Activated CD8-positive, alpha-beta T cell treated with anti-CD3 and anti-CD28 coated beads for 36 hours (primary cell): ENCODE measurements around the gene GNB1L. TPM values are rescaled to one million over a fixed set of nuclear protein-coding genes. Genes with fewer than 3 reads are reported as not detected.

Source experiments
- ATAC-seq: fragments of 200-7000 bp; cut with Tn5 transposase; one replicate; pipeline ENCODE4 v1.10.0; 2021; ENCODE audit warnings: mild to moderate bottlenecking, moderate library complexity
- CTCF ChIA-PET: fragments of 350-600 bp; sonication (Branson Sonifier 250); formaldehyde crosslinking; loops from one replicate; lab custom pipeline; 2021; ENCODE audit warnings: antibody characterized with exemption; lab: Charles Lee
- POLR2A ChIA-PET: fragments of 350-600 bp; sonication (Branson Sonifier 250); formaldehyde crosslinking; loops from one replicate; lab custom pipeline; 2021; ENCODE audit warnings: antibody characterized with exemption; lab: Charles Lee
- DNase-seq: peaks from one replicate; pipeline ENCODE4 v3.0.0-alpha.2; 2020
- H3K27ac Mint-ChIP-seq: one replicate; pipeline ENCODE4 v1.8.0; 2021; ENCODE audit warnings: mild to moderate bottlenecking, mixed read lengths
- H3K27me3 Mint-ChIP-seq: one replicate; pipeline ENCODE4 v1.8.0; 2021; ENCODE audit warnings: mixed read lengths
- H3K36me3 Mint-ChIP-seq: one replicate; pipeline ENCODE4 v1.8.0; 2021; ENCODE audit warnings: low read depth, mixed read lengths
- H3K4me1 Mint-ChIP-seq: one replicate; pipeline ENCODE4 v1.8.0; 2021; ENCODE audit warnings: low read depth, mixed read lengths
- H3K4me3 Mint-ChIP-seq: one replicate; pipeline ENCODE4 v1.8.0; 2021; ENCODE audit warnings: mild to moderate bottlenecking, moderate library complexity, mixed read lengths
- H3K9me3 Mint-ChIP-seq: one replicate; pipeline ENCODE4 v1.8.0; 2021; ENCODE audit warnings: mixed read lengths
- intact Hi-C: fragments of 100-400 bp; cut with micrococcal nuclease; formaldehyde crosslinking; loops from one replicate; pipeline ENCODE4 v1.10.0; 2022
- total RNA-seq, 2 experiments: library from RNA; stranded (reverse); gene quantifications; one replicate each; pipeline ENCODE4 v1.2.3, GENCODE V29; 2021
- TF ChIP-seq, protein P1 (sequence below): fragments of 200-600 bp; IDR thresholded peaks from one replicate; pipeline ENCODE4 v1.8.0; 2022; ENCODE audit warnings: antibody characterized with exemption, mild to moderate bottlenecking

GNB1L gene
- total RNA-seq, 2 experiments from 2014 or later, result 16.2 to 17.4 TPM

DNA sequence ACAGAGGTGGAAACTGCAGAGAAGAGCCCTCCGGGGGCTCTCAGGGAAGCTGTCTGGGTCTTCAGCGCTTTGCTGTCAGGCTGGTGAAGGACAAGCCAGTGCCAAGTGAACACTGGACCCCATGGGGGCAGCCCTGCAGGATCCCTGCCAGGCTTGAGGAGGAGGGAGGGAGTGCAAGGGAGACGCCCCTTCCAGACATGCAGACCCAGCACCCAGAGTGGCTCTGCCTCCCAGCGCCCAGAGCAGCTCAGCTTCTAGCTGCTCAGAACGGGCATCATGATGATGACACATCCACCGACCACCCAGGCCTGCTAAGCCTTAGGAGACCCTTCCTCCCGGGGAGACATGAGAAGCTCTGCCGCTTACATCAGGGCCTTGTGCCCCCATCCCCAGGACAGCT is 54.4 kb downstream of the GNB1L start:
- H3K9me3 Mint-ChIP-seq, result no peaks in the 10 kb centered on the region
- ATAC-seq (no peak), DNase-seq (no peak)
- TF ChIP-seq, protein P1, sequence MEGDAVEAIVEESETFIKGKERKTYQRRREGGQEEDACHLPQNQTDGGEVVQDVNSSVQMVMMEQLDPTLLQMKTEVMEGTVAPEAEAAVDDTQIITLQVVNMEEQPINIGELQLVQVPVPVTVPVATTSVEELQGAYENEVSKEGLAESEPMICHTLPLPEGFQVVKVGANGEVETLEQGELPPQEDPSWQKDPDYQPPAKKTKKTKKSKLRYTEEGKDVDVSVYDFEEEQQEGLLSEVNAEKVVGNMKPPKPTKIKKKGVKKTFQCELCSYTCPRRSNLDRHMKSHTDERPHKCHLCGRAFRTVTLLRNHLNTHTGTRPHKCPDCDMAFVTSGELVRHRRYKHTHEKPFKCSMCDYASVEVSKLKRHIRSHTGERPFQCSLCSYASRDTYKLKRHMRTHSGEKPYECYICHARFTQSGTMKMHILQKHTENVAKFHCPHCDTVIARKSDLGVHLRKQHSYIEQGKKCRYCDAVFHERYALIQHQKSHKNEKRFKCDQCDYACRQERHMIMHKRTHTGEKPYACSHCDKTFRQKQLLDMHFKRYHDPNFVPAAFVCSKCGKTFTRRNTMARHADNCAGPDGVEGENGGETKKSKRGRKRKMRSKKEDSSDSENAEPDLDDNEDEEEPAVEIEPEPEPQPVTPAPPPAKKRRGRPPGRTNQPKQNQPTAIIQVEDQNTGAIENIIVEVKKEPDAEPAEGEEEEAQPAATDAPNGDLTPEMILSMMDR, result no peak
- H3K4me1 Mint-ChIP-seq, result no peaks in the 10 kb centered on the region
- peaks cover 3% of the 10 kb centered on the region for H3K36me3 Mint-ChIP-seq
- H3K27ac Mint-ChIP-seq, result no peak overlapping the region
- intact Hi-C loops, result no loop called here
- ChIA-PET POLR2A (interaction anchor here (0.8 kb wide), 1 partner anchor 9 kb away, joined by 3 read pairs; no protein-coding TSS in a partner anchor), CTCF (interaction anchor here (1.4 kb wide), 1 partner anchor 69 kb away, joined by 5 read pairs; no protein-coding TSS in a partner anchor)
- no peak overlapping the region for H3K4me3 Mint-ChIP-seq
- H3K27me3 Mint-ChIP-seq, result no peaks in the 10 kb centered on the region

DNA sequence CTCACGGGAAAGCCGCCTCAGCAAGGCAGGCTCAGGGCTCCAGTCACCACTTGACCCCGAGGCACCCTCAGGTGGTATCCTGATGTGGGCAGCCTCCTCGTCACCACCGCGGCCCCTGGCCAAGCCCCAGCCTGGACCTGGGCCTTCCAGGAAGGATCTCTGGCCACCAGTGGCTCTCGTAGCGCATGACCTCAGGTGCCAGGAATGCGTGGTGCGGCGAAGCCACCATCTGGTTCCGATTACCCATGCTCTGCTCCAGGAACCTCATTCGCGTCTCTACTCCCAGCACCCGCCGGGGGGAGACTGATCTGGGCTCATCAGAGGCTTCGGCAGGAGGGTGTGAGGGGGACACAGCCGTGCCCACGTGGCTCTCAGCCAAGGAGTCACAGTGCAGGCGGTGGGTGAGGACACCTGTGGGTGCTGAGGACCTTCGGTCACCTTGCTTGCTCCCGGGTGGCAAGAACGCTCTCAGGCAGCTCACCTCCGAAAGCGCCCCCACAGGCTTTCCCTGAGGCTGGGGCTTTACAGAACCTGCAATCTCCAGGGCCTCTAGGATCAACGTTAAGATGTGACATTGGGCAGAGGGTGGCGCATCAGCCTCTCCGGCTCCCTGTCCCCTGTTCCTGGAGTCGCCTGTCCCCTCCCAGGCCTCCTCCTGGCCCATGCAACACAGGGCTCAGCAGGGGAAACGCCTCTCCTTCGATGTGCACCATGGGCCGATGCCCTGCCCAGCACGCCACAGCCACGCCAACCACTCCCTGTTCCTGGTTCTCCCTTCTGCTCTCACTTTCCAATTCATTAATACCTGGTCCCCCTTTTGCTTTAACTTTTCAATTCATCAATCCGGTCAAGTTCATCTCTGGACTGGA is 55.1 kb downstream of the GNB1L start:
- Mint-ChIP-seq H3K4me3 (no peak overlapping the region), H3K36me3 (peaks cover 7% of the 10 kb centered on the region), H3K27me3 (no peaks in the 10 kb centered on the region), H3K27ac (no peak overlapping the region), H3K9me3 (no peaks in the 10 kb centered on the region), H3K4me1 (no peaks in the 10 kb centered on the region)
- intact Hi-C loops, result no loop called here
- ChIA-PET CTCF (no interaction called here), POLR2A (no interaction called here)
- DNase-seq, result no peak
- TF ChIP-seq, protein P1, result no peak
- no peak for ATAC-seq

DNA sequence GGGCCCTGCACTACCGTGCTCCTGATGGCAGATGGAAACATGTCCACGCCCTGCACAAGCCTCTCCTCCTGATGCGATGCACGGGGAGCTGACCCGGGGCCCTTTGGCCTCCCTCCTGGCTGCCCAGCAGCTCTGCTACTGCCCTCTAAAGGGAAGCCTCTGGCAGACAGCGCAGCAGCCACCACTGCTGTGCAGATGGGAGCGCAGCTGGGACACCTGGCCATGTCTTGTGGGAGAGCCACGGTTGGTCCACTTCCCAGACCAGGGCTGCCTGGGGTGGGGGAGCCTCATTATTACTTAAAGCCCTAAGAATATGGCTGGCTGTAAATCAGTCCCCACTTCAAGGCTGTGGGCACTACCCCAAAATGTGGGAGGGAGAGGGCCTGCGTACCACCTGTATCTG is 55.8 kb downstream of the GNB1L start:
- no peaks in the 10 kb centered on the region for H3K27me3 Mint-ChIP-seq
- no peak for DNase-seq
- TF ChIP-seq, protein P1, result no peak
- no peak for ATAC-seq
- POLR2A ChIA-PET, result interaction anchor here (0.6 kb wide), 1 partner anchor 479 kb away, joined by 4 read pairs; no protein-coding TSS in a partner anchor
- no peak overlapping the region for H3K27ac Mint-ChIP-seq
- no peaks in the 10 kb centered on the region for H3K9me3 Mint-ChIP-seq
- H3K4me3 Mint-ChIP-seq, result no peak overlapping the region
- intact Hi-C loops, result no loop called here
- CTCF ChIA-PET, result no interaction called here
- peaks cover 14% of the 10 kb centered on the region for H3K36me3 Mint-ChIP-seq
- H3K4me1 Mint-ChIP-seq, result no peaks in the 10 kb centered on the region

DNA sequence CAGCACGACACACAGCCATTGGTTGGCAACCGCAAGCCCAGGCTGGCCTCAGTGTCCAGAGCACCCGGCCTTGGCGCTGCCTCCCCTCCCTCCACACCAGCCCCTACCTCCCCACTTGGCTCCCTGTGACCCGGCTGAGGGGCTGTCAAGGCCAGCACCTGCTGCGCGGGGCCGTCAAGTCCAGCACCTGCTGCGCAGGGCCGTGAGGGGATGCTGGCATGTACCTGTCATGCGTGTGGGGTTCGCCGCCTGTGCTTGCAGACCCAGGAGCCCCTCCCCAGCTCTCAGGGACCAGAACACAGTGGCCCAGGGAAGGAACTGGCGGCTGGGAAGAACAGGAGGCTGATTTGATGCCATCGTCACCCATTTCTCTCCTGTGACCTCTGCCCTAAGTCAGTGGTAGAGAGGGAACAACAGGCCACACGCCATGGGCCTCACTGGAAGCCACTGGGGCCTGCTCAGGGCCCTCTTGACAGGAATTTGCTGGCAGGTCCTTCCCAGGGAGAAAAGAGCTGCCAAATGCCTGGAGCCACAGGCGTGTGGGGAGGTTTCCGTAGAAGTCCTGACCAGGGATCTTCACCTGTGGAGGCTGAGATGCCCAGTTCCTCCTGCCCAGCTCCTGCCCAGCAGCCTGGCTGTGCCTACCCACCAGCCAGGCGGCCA is 56.5 kb downstream of the GNB1L start:
- TF ChIP-seq, protein P1, result no peak

More for the DNA sequence above, 56.5 kb downstream of the GNB1L start:
- Mint-ChIP-seq H3K27me3 (no peaks in the 10 kb centered on the region), H3K4me1 (no peaks in the 10 kb centered on the region), H3K4me3 (no peak overlapping the region), H3K36me3 (peaks cover 21% of the 10 kb centered on the region), H3K27ac (no peak overlapping the region), H3K9me3 (no peaks in the 10 kb centered on the region)
- POLR2A ChIA-PET, result interaction anchor here (0.6 kb wide), 1 partner anchor 478 kb away, joined by 4 read pairs; no protein-coding TSS in a partner anchor
- no peak for ATAC-seq
- no peak for DNase-seq
- intact Hi-C loops, result no loop called here
- CTCF ChIA-PET, result no interaction called here
